Keratinocyte (primary cell): ENCODE results near the gene MED31. TPM values are rescaled to one million over a fixed set of nuclear protein-coding genes. Genes with fewer than 3 reads are reported as not detected.

Experiments used
- DNase-seq: peaks from one replicate; pipeline ENCODE4 v3.0.0-alpha.2; 2011; ENCODE audit warnings: low read depth, missing footprints, low spot score
- FAIRE-seq: peaks from 2 replicates; lab custom pipeline; 2011; peaks lifted over from hg19 to GRCh38; lab: Jason Lieb, UNC
- H2AFZ ChIP-seq: 2 replicates; pipeline ENCODE4 v1.6.0; 2012; ENCODE audit warnings: low read length, control low read depth, inconsistent platforms; ENCODE audit not compliant: control insufficient read depth
- H3K27ac ChIP-seq: 2 replicates; pipeline ENCODE4 v1.5.1; 2011; ENCODE audit warnings: low read length; ENCODE audit not compliant: control insufficient read depth, insufficient read depth
- H3K27me3 ChIP-seq: 3 replicates; pipeline ENCODE4 v1.6.0; 2011; ENCODE audit warnings: low read length; ENCODE audit not compliant: control insufficient read depth, insufficient read depth; ENCODE audit errors: extremely low read depth
- H3K36me3 ChIP-seq, 2 experiments: 2 replicates in 1 of 2; 3 replicates in 1 of 2; pipeline ENCODE4 v1.5.1; 2011; ENCODE audit warnings: low read length in 2 of 2, mild to moderate bottlenecking in 1 of 2; ENCODE audit not compliant: control insufficient read depth in 2 of 2, insufficient read depth in 2 of 2; ENCODE audit errors: extremely low read depth in 1 of 2
- H3K4me1 ChIP-seq: 3 replicates; pipeline ENCODE4 v1.5.1; 2011; ENCODE audit warnings: low read length; ENCODE audit not compliant: control insufficient read depth, insufficient read depth; ENCODE audit errors: extremely low read depth
- H3K4me2 ChIP-seq: 3 replicates; pipeline ENCODE4 v1.6.0; 2011; ENCODE audit warnings: low read depth, low read length; ENCODE audit not compliant: control insufficient read depth, insufficient read depth; ENCODE audit errors: extremely low read depth
- H3K4me3 ChIP-seq, 3 experiments: fragments of 200-600 bp in 1 of 3; sonication (generic) in 1 of 3; 2 replicates in 2 of 3; 3 replicates in 1 of 3; pipeline ENCODE4 v1.5.1; 2011 to 2016; ENCODE audit warnings: low read length in 3 of 3, mild to moderate bottlenecking in 3 of 3, control low read depth in 2 of 3, inconsistent platforms in 1 of 3, low read depth in 1 of 3, mixed read lengths in 1 of 3, mixed run types in 1 of 3, moderate library complexity in 1 of 3; ENCODE audit not compliant: control insufficient read depth in 2 of 3, insufficient read depth in 2 of 3; ENCODE audit errors: extremely low read depth in 1 of 3
- H3K79me2 ChIP-seq: 2 replicates; pipeline ENCODE4 v1.6.0; 2012; ENCODE audit warnings: low read length; ENCODE audit not compliant: control insufficient read depth, insufficient read depth
- H3K9ac ChIP-seq: 3 replicates; pipeline ENCODE4 v1.6.0; 2011; ENCODE audit warnings: low read length; ENCODE audit not compliant: control insufficient read depth, insufficient read depth; ENCODE audit errors: extremely low read depth
- H3K9me1 ChIP-seq: 3 replicates; pipeline ENCODE4 v1.6.0; 2011; ENCODE audit warnings: low read length; ENCODE audit not compliant: control insufficient read depth, insufficient read depth; ENCODE audit errors: extremely low read depth
- H3K9me3 ChIP-seq: 2 replicates; pipeline ENCODE4 v1.5.1; 2012; ENCODE audit warnings: low read depth, low read length; ENCODE audit not compliant: control insufficient read depth
- H4K20me1 ChIP-seq: 3 replicates; pipeline ENCODE4 v1.6.0; 2011; ENCODE audit warnings: low read length; ENCODE audit not compliant: control insufficient read depth, insufficient read depth; ENCODE audit errors: extremely low read depth
- EZH2 ChIP-seq: IDR thresholded peaks from one replicate; pipeline ENCODE4 v1.6.1; 2012; ENCODE audit warnings: inconsistent platforms, mild to moderate bottlenecking, low read length, moderate library complexity
- dilution Hi-C: fragments of 300-500 bp; cut with MboI; formaldehyde crosslinking; loops from one replicate; pipeline ENCODE4 v1.7.0; 2020; ENCODE audit warnings: low sequenced_read_pairs; ENCODE audit not compliant: extremely low pct_ligation_motif_present
- polyA plus RNA-seq, 5 experiments: library from polyadenylated mRNA; depleted of rRNA in 3 of 5; stranded (reverse) in 3 of 5; stranded (forward) in 1 of 5; unstranded in 1 of 5; fragments of >200 nt; gene quantifications; 1 replicate in 1 of 5; 2 replicates in 3 of 5; 3 replicates in 1 of 5; pipeline versions ENCODE4 v1.2.1 to v1.2.3, GENCODE V29; 2011 to 2012; ENCODE audit warnings: missing spikeins in 2 of 5, low read depth in 1 of 5, low replicate concordance in 1 of 5
- TF ChIP-seq, protein P1 (sequence below), 3 experiments: IDR thresholded peaks in 1 of 3; conservative IDR thresholded peaks in 1 of 3; optimal IDR thresholded peaks in 1 of 3; 2 replicates in 2 of 3; 3 replicates in 1 of 3; pipeline versions ENCODE3 to v1.5.1; 2011; ENCODE audit warnings: low read length in 3 of 3, mild to moderate bottlenecking in 3 of 3, moderate library complexity in 2 of 3, control low read depth in 1 of 3, inconsistent platforms in 1 of 3; ENCODE audit not compliant: insufficient read depth in 2 of 3; ENCODE audit errors: extremely low read depth in 1 of 3

The MED31 gene
- polyA plus RNA-seq, 1 donor (not counting 4 experiments of a cell fraction or from before 2014, with no cell fraction given), result 49.0 TPM

GRCh38 chr17:6667516-6667915 lies 16.1 kb upstream of the MED31 start:
- no peak for DNase-seq
- H3K9ac ChIP-seq, result no peak overlapping the region
- no peaks in the 10 kb centered on the region for H3K79me2 ChIP-seq
- dilution Hi-C loops, result no loop called here
- H3K4me3 ChIP-seq, result no peak overlapping the region
- H3K27ac ChIP-seq, result no peak overlapping the region
- no peak for TF ChIP-seq EZH2
- TF ChIP-seq, protein P1, sequence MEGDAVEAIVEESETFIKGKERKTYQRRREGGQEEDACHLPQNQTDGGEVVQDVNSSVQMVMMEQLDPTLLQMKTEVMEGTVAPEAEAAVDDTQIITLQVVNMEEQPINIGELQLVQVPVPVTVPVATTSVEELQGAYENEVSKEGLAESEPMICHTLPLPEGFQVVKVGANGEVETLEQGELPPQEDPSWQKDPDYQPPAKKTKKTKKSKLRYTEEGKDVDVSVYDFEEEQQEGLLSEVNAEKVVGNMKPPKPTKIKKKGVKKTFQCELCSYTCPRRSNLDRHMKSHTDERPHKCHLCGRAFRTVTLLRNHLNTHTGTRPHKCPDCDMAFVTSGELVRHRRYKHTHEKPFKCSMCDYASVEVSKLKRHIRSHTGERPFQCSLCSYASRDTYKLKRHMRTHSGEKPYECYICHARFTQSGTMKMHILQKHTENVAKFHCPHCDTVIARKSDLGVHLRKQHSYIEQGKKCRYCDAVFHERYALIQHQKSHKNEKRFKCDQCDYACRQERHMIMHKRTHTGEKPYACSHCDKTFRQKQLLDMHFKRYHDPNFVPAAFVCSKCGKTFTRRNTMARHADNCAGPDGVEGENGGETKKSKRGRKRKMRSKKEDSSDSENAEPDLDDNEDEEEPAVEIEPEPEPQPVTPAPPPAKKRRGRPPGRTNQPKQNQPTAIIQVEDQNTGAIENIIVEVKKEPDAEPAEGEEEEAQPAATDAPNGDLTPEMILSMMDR (optimal IDR thresholded peaks at IDR 0.05 in 1 of 3, IDR thresholded peaks at IDR 0.05 in 1 of 3, conservative IDR thresholded peaks at IDR 0.05 in 1 of 3; ENCODE audit: extremely low read depth in 1 of 3, insufficient read depth in 2 of 3, low read length in 3 of 3), result no peak
- H3K27me3 ChIP-seq, result no peaks in the 10 kb centered on the region
- H2AFZ ChIP-seq, result no peak overlapping the region
- no peak overlapping the region for H3K4me2 ChIP-seq
- H3K9me3 ChIP-seq, result no peaks in the 10 kb centered on the region
- peaks cover 41% of the 10 kb centered on the region for H3K4me1 ChIP-seq
- no peaks in the 10 kb centered on the region for H4K20me1 ChIP-seq
- no peaks in the 10 kb centered on the region for H3K9me1 ChIP-seq
- FAIRE-seq, result no peak
- H3K36me3 ChIP-seq, result no peaks in the 10 kb centered on the region

DNA sequence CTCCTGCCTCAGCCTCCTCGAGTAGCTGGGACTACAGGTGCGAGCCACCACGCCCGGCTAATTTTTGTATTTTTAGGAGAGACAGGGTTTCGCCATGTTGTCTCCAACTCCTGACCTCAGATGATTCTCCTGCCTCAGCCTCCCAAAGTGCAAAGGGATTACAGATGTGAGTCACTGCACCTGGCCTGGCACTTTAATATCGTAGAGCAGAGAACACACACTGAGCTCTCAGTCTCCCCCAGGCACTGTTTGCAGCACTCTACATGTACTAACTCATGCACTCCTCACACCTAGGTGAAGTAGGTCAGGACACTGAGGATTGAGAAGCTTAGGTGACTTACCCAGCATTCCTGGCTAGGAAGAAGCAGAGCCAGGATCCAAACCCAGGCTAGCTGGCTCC lies 15.2 kb upstream of the MED31 start:
- Histone ChIP-seq H2AFZ (peak overlapping the region; percentile 67), H3K27ac (peak overlapping the region; percentile 74), H4K20me1 (no peaks in the 10 kb centered on the region), H3K36me3 (no peaks in the 10 kb centered on the region), H3K79me2 (no peaks in the 10 kb centered on the region), H3K27me3 (no peaks in the 10 kb centered on the region), H3K4me1 (peaks cover 40% of the 10 kb centered on the region), H3K9ac (peak overlapping the region; percentile 48), H3K4me3 (no peak overlapping the region), H3K9me3 (no peaks in the 10 kb centered on the region), H3K4me2 (peak overlapping the region; percentile 63), H3K9me1 (no peaks in the 10 kb centered on the region)
- dilution Hi-C loops, result no loop called here
- DNase-seq (peak; percentile 90), FAIRE-seq (peak; percentile 94)
- TF ChIP-seq, protein P1 (optimal IDR thresholded peaks at IDR 0.05 in 1 of 3, IDR thresholded peaks at IDR 0.05 in 1 of 3, conservative IDR thresholded peaks at IDR 0.05 in 1 of 3; ENCODE audit: extremely low read depth in 1 of 3, insufficient read depth in 2 of 3, low read length in 3 of 3), result no peak
- TF ChIP-seq EZH2, result no peak
